GM12878 (cell line): ENCODE results near the gene RSPH10B2. TPM values are rescaled to one million over a fixed set of nuclear protein-coding genes. Genes with fewer than 3 reads are reported as not detected.

Source experiments
- BCL3 ChIP-seq: IDR thresholded peaks from 2 replicates; pipeline ENCODE4 v1.6.1; 2011; ENCODE audit warnings: borderline replicate concordance, low read depth, mild to moderate bottlenecking, moderate library complexity, low read length; ENCODE audit not compliant: insufficient read depth, poor library complexity, severe bottlenecking
- DPF2 ChIP-seq: fragments of 450-650 bp; IDR thresholded peaks from 2 replicates; pipeline ENCODE4 v1.6.1; 2017; ENCODE audit warnings: mild to moderate bottlenecking
- GATAD2B ChIP-seq: fragments of 450-650 bp; conservative IDR thresholded peaks from 2 replicates; pipeline ENCODE4 v1.6.1; 2017; ENCODE audit warnings: low read depth, mild to moderate bottlenecking, moderate library complexity
- HCFC1 ChIP-seq: fragments of 150-350 bp; IDR thresholded peaks from 2 replicates; pipeline ENCODE4 v1.6.1; 2014; ENCODE audit warnings: low read length
- HSF1 ChIP-seq: fragments of 150-350 bp; IDR thresholded peaks from 2 replicates; pipeline ENCODE4 v1.6.1; 2014; ENCODE audit warnings: mild to moderate bottlenecking, low read depth, low read length
- IRF3 ChIP-seq: fragments of 450-650 bp; IDR thresholded peaks from 2 replicates; pipeline ENCODE4 v1.6.1; 2014; ENCODE audit warnings: mild to moderate bottlenecking
- KAT2A ChIP-seq: conservative IDR thresholded peaks from 2 replicates; pipeline ENCODE4 v1.6.1; 2011; ENCODE audit warnings: low read depth, low read length; ENCODE audit not compliant: control insufficient read depth
- MAX ChIP-seq: IDR thresholded peaks from 2 replicates; pipeline ENCODE4 v1.6.1; 2012; ENCODE audit warnings: low read depth, low read length, improper control_type of control experiment
- NFYB ChIP-seq: IDR thresholded peaks from 2 replicates; pipeline ENCODE4 v1.6.1; 2011; ENCODE audit warnings: low read depth, mild to moderate bottlenecking, low read length, improper control_type of control experiment, moderate library complexity; ENCODE audit not compliant: insufficient read depth
- NKRF ChIP-seq: fragments of 450-650 bp; conservative IDR thresholded peaks from 2 replicates; pipeline ENCODE4 v1.6.1; 2017; ENCODE audit warnings: mild to moderate bottlenecking, moderate library complexity
- PAX8 ChIP-seq: fragments of 450-650 bp; IDR thresholded peaks from 2 replicates; pipeline ENCODE4 v1.6.1; 2017; ENCODE audit warnings: mild to moderate bottlenecking, moderate library complexity
- PML ChIP-seq: IDR thresholded peaks from 2 replicates; pipeline ENCODE4 v1.6.1; 2012; ENCODE audit warnings: low read length, inconsistent platforms
- RAD21 ChIP-seq: IDR thresholded peaks from 2 replicates; pipeline ENCODE4 v1.6.1; 2011; ENCODE audit warnings: mild to moderate bottlenecking, low read depth, low read length, moderate library complexity; ENCODE audit not compliant: insufficient read depth
- SIX5 ChIP-seq: IDR thresholded peaks from 2 replicates; pipeline ENCODE4 v1.6.1; 2011; ENCODE audit warnings: mild to moderate bottlenecking, low read depth, low read length, moderate library complexity; ENCODE audit not compliant: severe bottlenecking
- SMAD5 ChIP-seq: IDR thresholded peaks from 2 replicates; pipeline ENCODE4 v1.6.1; 2016; ENCODE audit warnings: antibody characterized with exemption, low read depth
- SUZ12 ChIP-seq: fragments of 200-600 bp; sonication (generic); IDR thresholded peaks from one replicate; pipeline ENCODE4 v1.6.1; 2018; ENCODE audit warnings: antibody characterized with exemption, mild to moderate bottlenecking; ENCODE audit not compliant: unreplicated experiment
- ZNF687 ChIP-seq: fragments of 450-650 bp; IDR thresholded peaks from 2 replicates; pipeline ENCODE4 v1.6.1; 2017; ENCODE audit warnings: mild to moderate bottlenecking, moderate library complexity
- polyA plus RNA-seq, 11 experiments: library from polyadenylated mRNA; depleted of rRNA in 4 of 11; unstranded in 6 of 11; stranded (reverse) in 5 of 11; fragments of >200 nt; fragmentation: Nextera tagmentation in 4 of 11; fragmentation: Illumina TruSeq in 1 of 11; extraction: Ambion mirVana in 4 of 11; extraction: Trizol in 1 of 11; gene quantifications; 1 replicate in 1 of 11; 2 replicates in 10 of 11; pipeline versions ENCODE4 v1.2.1 to v1.2.3, GENCODE V29; 2011 to 2016; ENCODE audit warnings: inconsistent platforms in 2 of 11, missing spikeins in 2 of 11, low read depth in 1 of 11
- total RNA-seq, 4 experiments: library from RNA; depleted of rRNA in 3 of 4; stranded (reverse); fragments of >200 nt in 3 of 4; fragmentation: Illumina TruSeq in 1 of 4; extraction: Trizol in 1 of 4; gene quantifications; 2 replicates each; pipeline versions ENCODE4 v1.2.1 to v1.2.3, GENCODE V29; 2013 to 2021

Gene RSPH10B2
- total and polyA plus RNA-seq, 10 of the 15 experiments (the other 5 are each of a cell fraction or from before 2014, with no cell fraction given) = 0.04 to 0.34 (median 0.18) TPM; not detected in 3

- no peak for TF ChIP-seq HSF1
- peak; percentile 47; the same call in 1 of the 2 replicates for TF ChIP-seq SMAD5
- no peak for TF ChIP-seq PAX8
- peak; percentile 88 for TF ChIP-seq ZNF687
- no peak for TF ChIP-seq DPF2
- TF ChIP-seq KAT2A = no peak
- peak; percentile 75 for TF ChIP-seq HCFC1
- peak; percentile 63; the same call in 1 of the 2 replicates for TF ChIP-seq IRF3
- TF ChIP-seq RAD21 = no peak
- TF ChIP-seq GATAD2B = peak; percentile 83
- peak; percentile 67 for TF ChIP-seq SIX5
- peak; percentile 78; the same call in 1 of the 2 replicates for TF ChIP-seq PML
- peak; percentile 65 for TF ChIP-seq NKRF
- TF ChIP-seq SUZ12 = no peak
- peak; percentile 75 for TF ChIP-seq MAX
- no peak for TF ChIP-seq BCL3
- 0 out of 2 replicates have a peak, but pooled peaks have one; percentile 11 for TF ChIP-seq NFYB
Observed at GRCh38 chr7:6729492-6730342, 24.2 kb upstream of the RSPH10B2 start (continued).
